ENCODE results near the gene NGEF. TPM values are rescaled to one million over a fixed set of nuclear protein-coding genes. Genes with fewer than 3 reads are reported as not detected.

Gene NGEF
- total RNA-seq, 1 experiment from 2014 or later, result 3.4 TPM

GRCh38 chr2:232888839-232889529 is 124.1 kb downstream of the NGEF start:
- DNase-seq (ENCODE audit: extremely low read depth, low read depth), result no peak

GRCh38 chr2:232888099-232888836 is 124.8 kb downstream of the NGEF start:
- DNase-seq (ENCODE audit: extremely low read depth, low read depth), result no peak

GRCh38 chr2:232887171-232887850 is 125.7 kb downstream of the NGEF start:
- no peak for DNase-seq (ENCODE audit: extremely low read depth, low read depth)

- no peak for DNase-seq (ENCODE audit: extremely low read depth, low read depth)
These were observed 126.4 kb downstream of the NGEF start for GRCh38 chr2:232886632-232887031.

- DNase-seq (ENCODE audit: extremely low read depth, low read depth), result no peak
These were observed 126.9 kb downstream of the NGEF start for GRCh38 chr2:232886176-232886575.

GRCh38 chr2:232885264-232885961 is 127.6 kb downstream of the NGEF start:
- DNase-seq (ENCODE audit: extremely low read depth, low read depth), result no peak

GRCh38 chr2:232884549-232885263 is 128.3 kb downstream of the NGEF start:
- DNase-seq (ENCODE audit: extremely low read depth, low read depth), result no peak

GRCh38 chr2:232884001-232884421 is 129.0 kb downstream of the NGEF start:
- no peak for DNase-seq (ENCODE audit: extremely low read depth, low read depth)

GRCh38 chr2:232883116-232883721 is 129.8 kb downstream of the NGEF start:
- DNase-seq (ENCODE audit: extremely low read depth, low read depth), result no peak

- DNase-seq (ENCODE audit: extremely low read depth, low read depth), result no peak
These were observed 130.4 kb downstream of the NGEF start for GRCh38 chr2:232882505-232883115.

- DNase-seq (ENCODE audit: extremely low read depth, low read depth), result no peak
These were observed 131.0 kb downstream of the NGEF start for GRCh38 chr2:232882085-232882484.

- no peak for DNase-seq (ENCODE audit: extremely low read depth, low read depth)
These were observed 132.2 kb downstream of the NGEF start for GRCh38 chr2:232880764-232881351.

- no peak for DNase-seq (ENCODE audit: extremely low read depth, low read depth)
These were observed 133.2 kb downstream of the NGEF start for GRCh38 chr2:232879618-232880494.

- DNase-seq (ENCODE audit: extremely low read depth, low read depth), result no peak
These were observed 134.0 kb downstream of the NGEF start for GRCh38 chr2:232878855-232879617.

GRCh38 chr2:232877940-232878511 is 135.0 kb downstream of the NGEF start:
- no peak for DNase-seq (ENCODE audit: extremely low read depth, low read depth)

- no peak for DNase-seq (ENCODE audit: extremely low read depth, low read depth)
These were observed 136.0 kb downstream of the NGEF start for GRCh38 chr2:232876978-232877441.

Data from NCI-H460 (cell line).